22Rv1 (cell line): ENCODE data around the gene DPP3.

Experiments
- ZFX ChIP-seq: fragments of 450-650 bp; IDR thresholded peaks from 2 replicates; pipeline ENCODE4 v1.6.1; 2017; ENCODE audit warnings: antibody characterized with exemption, borderline replicate concordance
- TF ChIP-seq, protein P1 (sequence below): fragments of 450-650 bp; IDR thresholded peaks from 2 replicates; pipeline ENCODE4 v1.5.1; 2017; ENCODE audit warnings: mild to moderate bottlenecking

DNA sequence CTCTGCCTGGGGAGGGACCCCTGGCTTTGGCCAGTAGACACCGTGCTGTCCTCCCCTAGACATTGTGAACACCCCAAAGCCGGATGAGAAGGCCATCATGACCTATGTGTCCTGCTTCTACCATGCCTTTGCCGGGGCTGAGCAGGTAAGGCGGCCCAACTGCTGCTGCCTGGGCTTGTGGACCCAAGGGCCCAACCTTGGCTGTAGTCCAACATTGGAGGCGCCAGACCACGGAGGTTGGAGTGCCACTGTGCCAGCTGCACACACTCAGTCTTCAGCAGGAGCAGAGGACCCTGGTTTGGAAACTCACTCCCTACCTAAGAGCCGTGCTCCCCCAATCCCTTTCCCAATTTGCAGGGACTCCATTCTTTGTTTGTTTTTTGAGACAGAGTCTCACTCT, 75.9 kb downstream of the DPP3 start:
- TF ChIP-seq, protein P1, sequence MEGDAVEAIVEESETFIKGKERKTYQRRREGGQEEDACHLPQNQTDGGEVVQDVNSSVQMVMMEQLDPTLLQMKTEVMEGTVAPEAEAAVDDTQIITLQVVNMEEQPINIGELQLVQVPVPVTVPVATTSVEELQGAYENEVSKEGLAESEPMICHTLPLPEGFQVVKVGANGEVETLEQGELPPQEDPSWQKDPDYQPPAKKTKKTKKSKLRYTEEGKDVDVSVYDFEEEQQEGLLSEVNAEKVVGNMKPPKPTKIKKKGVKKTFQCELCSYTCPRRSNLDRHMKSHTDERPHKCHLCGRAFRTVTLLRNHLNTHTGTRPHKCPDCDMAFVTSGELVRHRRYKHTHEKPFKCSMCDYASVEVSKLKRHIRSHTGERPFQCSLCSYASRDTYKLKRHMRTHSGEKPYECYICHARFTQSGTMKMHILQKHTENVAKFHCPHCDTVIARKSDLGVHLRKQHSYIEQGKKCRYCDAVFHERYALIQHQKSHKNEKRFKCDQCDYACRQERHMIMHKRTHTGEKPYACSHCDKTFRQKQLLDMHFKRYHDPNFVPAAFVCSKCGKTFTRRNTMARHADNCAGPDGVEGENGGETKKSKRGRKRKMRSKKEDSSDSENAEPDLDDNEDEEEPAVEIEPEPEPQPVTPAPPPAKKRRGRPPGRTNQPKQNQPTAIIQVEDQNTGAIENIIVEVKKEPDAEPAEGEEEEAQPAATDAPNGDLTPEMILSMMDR, result no peak
- TF ChIP-seq ZFX, result no peak
